Caco-2 (cell line): Measurements from ENCODE around the gene SNRPA1. TPM values are rescaled to one million over a fixed set of nuclear protein-coding genes. Genes with fewer than 3 reads are reported as not detected.

Source experiments
- BruUV-seq: library from RNA; stranded (reverse); fragments of 400-500 nt; replicated peaks from 2 replicates; lab custom pipeline; 2021; lab: Mats Ljungman, UMichigan
- CTCF ChIA-PET: fragments of 300-600 bp; sonication (Branson Sonifier 250); formaldehyde crosslinking; loops from one replicate; lab custom pipeline; 2022; ENCODE audit warnings: antibody characterized with exemption; lab: Charles Lee
- POLR2A ChIA-PET: fragments of 300-600 bp; sonication (Branson Sonifier 250); formaldehyde crosslinking; loops from one replicate; lab custom pipeline; 2022; ENCODE audit warnings: antibody characterized with exemption; lab: Charles Lee
- DNase-seq, 2 experiments: peaks; one replicate each; pipeline versions ENCODE4 v3.0.0 to v3.0.0-alpha.2; 2020 to 2022
- H3K27me3 ChIP-seq: replicated peaks from 2 replicates; pipeline ENCODE4 v1.6.0; 2011; ENCODE audit warnings: low read length; ENCODE audit not compliant: control insufficient read depth, insufficient read depth
- H3K36me3 ChIP-seq: 2 replicates; pipeline ENCODE4 v1.5.1; 2011; ENCODE audit warnings: low read length; ENCODE audit not compliant: control insufficient read depth, insufficient read depth
- H3K4me1 ChIP-seq: fragments of 250-450 bp; sonication (Bioruptor Pico); 2 replicates; pipeline ENCODE4 v1.5.1; 2020; ENCODE audit warnings: mild to moderate bottlenecking
- H3K4me3 ChIP-seq: 2 replicates; pipeline ENCODE4 v1.5.1; 2011; ENCODE audit warnings: low read depth, mild to moderate bottlenecking, control low read depth, low read length
- H3K9me3 ChIP-seq: fragments of 250-450 bp; sonication (Bioruptor Pico); 2 replicates; pipeline ENCODE4 v1.5.1; 2020; ENCODE audit warnings: mild to moderate bottlenecking, moderate library complexity
- H3K27ac Mint-ChIP-seq: one replicate; pipeline ENCODE4 v1.8.0; 2022; ENCODE audit warnings: mixed read lengths; ENCODE audit not compliant: unreplicated experiment
- H3K27me3 Mint-ChIP-seq: one replicate; pipeline ENCODE4 v1.8.0; 2022; ENCODE audit warnings: mixed read lengths; ENCODE audit not compliant: insufficient read depth, unreplicated experiment
- H3K36me3 Mint-ChIP-seq: one replicate; pipeline ENCODE4 v1.8.0; 2022; ENCODE audit warnings: mild to moderate bottlenecking, mixed read lengths; ENCODE audit not compliant: insufficient read depth, unreplicated experiment
- H3K4me1 Mint-ChIP-seq: one replicate; pipeline ENCODE4 v1.8.0; 2022; ENCODE audit warnings: low read depth, mixed read lengths; ENCODE audit not compliant: unreplicated experiment
- H3K4me3 Mint-ChIP-seq: one replicate; pipeline ENCODE4 v1.8.0; 2022; ENCODE audit warnings: mild to moderate bottlenecking, moderate library complexity, mixed read lengths; ENCODE audit not compliant: unreplicated experiment
- H3K9me3 Mint-ChIP-seq: one replicate; pipeline ENCODE4 v1.8.0; 2022; ENCODE audit warnings: mixed read lengths; ENCODE audit not compliant: unreplicated experiment
- CTCF ChIP-seq, 2 experiments: fragments of 200-600 bp in 1 of 2; IDR thresholded peaks; 1 replicate in 1 of 2; 2 replicates in 1 of 2; pipeline versions ENCODE4 v1.5.1 to v1.8.0; 2011 to 2022; ENCODE audit warnings: antibody characterized with exemption in 1 of 2, control low read depth in 1 of 2, inconsistent platforms in 1 of 2, low read depth in 1 of 2, low read length in 1 of 2, mild to moderate bottlenecking in 1 of 2, moderate library complexity in 1 of 2; ENCODE audit not compliant: insufficient read depth in 1 of 2, severe bottlenecking in 1 of 2, unreplicated experiment in 1 of 2
- intact Hi-C: fragments of 100-400 bp; cut with micrococcal nuclease; formaldehyde crosslinking; loops from one replicate; pipeline ENCODE4 v1.10.0; 2022; ENCODE audit not compliant: unreplicated experiment
- total RNA-seq: library from RNA; stranded (reverse); gene quantifications from 2 replicates; pipeline ENCODE4 v1.2.3, GENCODE V29; 2022

SNRPA1 gene
- total RNA-seq, 1 experiment from 2014 or later: 123 TPM

- peaks cover 10% of the 10 kb centered on the region for H3K4me1 ChIP-seq
- ChIA-PET POLR2A (no interaction called here), CTCF (no interaction called here)
- Mint-ChIP-seq H3K9me3 (no peaks in the 10 kb centered on the region), H3K27ac (no peak overlapping the region), H3K4me3 (no peak overlapping the region), H3K36me3 (peaks cover 7% of the 10 kb centered on the region), H3K4me1 (peaks cover 6% of the 10 kb centered on the region), H3K27me3 (no peaks in the 10 kb centered on the region)
- intact Hi-C loops: no loop called here
- BruUV-seq: no TSS peak
- no peaks in the 10 kb centered on the region; the same call in 1 of the 2 replicates for H3K27me3 ChIP-seq
- no peaks in the 10 kb centered on the region; the same call in 1 of the 2 replicates for H3K36me3 ChIP-seq
- DNase-seq: no peak
- TF ChIP-seq CTCF (IDR thresholded peaks at IDR 0.05; ENCODE audit: insufficient read depth in 1 of 2, low read depth in 1 of 2, low read length in 1 of 2, severe bottlenecking in 1 of 2, unreplicated experiment in 1 of 2): no peak
- H3K4me3 ChIP-seq: no peak overlapping the region
- H3K9me3 ChIP-seq: no peaks in the 10 kb centered on the region
Observed at GRCh38 chr15:101328001-101328400, 33.0 kb upstream of the SNRPA1 start.

GRCh38 chr15:101327147-101327740 is 32.2 kb upstream of the SNRPA1 start:
- CTCF ChIA-PET: no interaction called here
- POLR2A ChIA-PET: no interaction called here
- no peak overlapping the region for H3K27ac Mint-ChIP-seq
- no TSS peak for BruUV-seq
- no peaks in the 10 kb centered on the region for H3K9me3 Mint-ChIP-seq
- H3K4me3 ChIP-seq: no peak overlapping the region
- TF ChIP-seq CTCF (IDR thresholded peaks at IDR 0.05; ENCODE audit: insufficient read depth in 1 of 2, low read depth in 1 of 2, low read length in 1 of 2, severe bottlenecking in 1 of 2, unreplicated experiment in 1 of 2): no peak
- H3K36me3 ChIP-seq: no peaks in the 10 kb centered on the region; the same call in 1 of the 2 replicates
- peaks cover 6% of the 10 kb centered on the region for H3K4me1 Mint-ChIP-seq
- no peaks in the 10 kb centered on the region; the same call in 1 of the 2 replicates for H3K27me3 ChIP-seq
- peaks cover 9% of the 10 kb centered on the region for H3K36me3 Mint-ChIP-seq
- H3K9me3 ChIP-seq: no peaks in the 10 kb centered on the region
- H3K4me3 Mint-ChIP-seq: no peak overlapping the region
- H3K4me1 ChIP-seq: peaks cover 10% of the 10 kb centered on the region
- no peaks in the 10 kb centered on the region for H3K27me3 Mint-ChIP-seq
- no peak for DNase-seq
- intact Hi-C loops: no loop called here

- peaks cover 10% of the 10 kb centered on the region for H3K4me1 ChIP-seq
- H3K4me3 Mint-ChIP-seq: no peak overlapping the region
- H3K27me3 ChIP-seq: no peaks in the 10 kb centered on the region; the same call in 1 of the 2 replicates
- H3K36me3 ChIP-seq: no peaks in the 10 kb centered on the region; the same call in 1 of the 2 replicates
- peaks cover 15% of the 10 kb centered on the region for H3K36me3 Mint-ChIP-seq
- H3K4me1 Mint-ChIP-seq: peaks cover 6% of the 10 kb centered on the region
- no peak overlapping the region for H3K4me3 ChIP-seq
- H3K9me3 ChIP-seq: no peaks in the 10 kb centered on the region
- POLR2A ChIA-PET: no interaction called here
- H3K9me3 Mint-ChIP-seq: no peaks in the 10 kb centered on the region
- no peak for TF ChIP-seq CTCF (IDR thresholded peaks at IDR 0.05; ENCODE audit: insufficient read depth in 1 of 2, low read depth in 1 of 2, low read length in 1 of 2, severe bottlenecking in 1 of 2, unreplicated experiment in 1 of 2)
- intact Hi-C loops: no loop called here
- BruUV-seq: no TSS peak
- DNase-seq: no peak
- H3K27me3 Mint-ChIP-seq: no peaks in the 10 kb centered on the region
- CTCF ChIA-PET: no interaction called here
- no peak overlapping the region for H3K27ac Mint-ChIP-seq
Observed at GRCh38 chr15:101326462-101327146, 31.6 kb upstream of the SNRPA1 start.
